Activated T-cell treated with anti-CD3 and anti-CD28 coated beads for 24 hours (primary cell): Measurements from ENCODE around the gene ITPRIPL1.

Experiments used
- DNase-seq: peaks from one replicate; pipeline ENCODE4 v3.0.0-alpha.2; 2020; ENCODE audit warnings: low read depth

The ITPRIPL1 gene

GRCh38 chr2:96354492-96354891, 29.4 kb downstream of the ITPRIPL1 start:
- DNase-seq: no peak

DNA sequence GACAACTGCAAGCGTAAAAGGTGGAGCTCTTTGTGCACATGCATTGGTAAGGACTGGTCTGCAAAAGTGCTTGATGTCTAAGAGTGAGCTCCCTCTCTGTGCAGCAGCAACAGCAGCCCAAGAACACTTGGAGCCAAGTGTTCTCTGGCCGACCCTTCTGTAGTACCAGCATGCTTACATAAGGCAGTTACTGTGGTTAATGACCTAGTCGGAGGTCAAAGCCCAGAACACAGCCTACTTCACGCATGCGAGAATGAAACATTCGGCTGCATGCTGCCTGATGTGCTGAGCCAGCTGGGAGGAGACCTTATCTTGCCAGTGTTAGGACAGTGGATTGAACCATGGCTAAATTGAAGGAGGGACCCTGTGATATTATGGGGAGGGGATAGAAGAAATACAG, 31.8 kb downstream of the ITPRIPL1 start:
- DNase-seq: no peak

DNA sequence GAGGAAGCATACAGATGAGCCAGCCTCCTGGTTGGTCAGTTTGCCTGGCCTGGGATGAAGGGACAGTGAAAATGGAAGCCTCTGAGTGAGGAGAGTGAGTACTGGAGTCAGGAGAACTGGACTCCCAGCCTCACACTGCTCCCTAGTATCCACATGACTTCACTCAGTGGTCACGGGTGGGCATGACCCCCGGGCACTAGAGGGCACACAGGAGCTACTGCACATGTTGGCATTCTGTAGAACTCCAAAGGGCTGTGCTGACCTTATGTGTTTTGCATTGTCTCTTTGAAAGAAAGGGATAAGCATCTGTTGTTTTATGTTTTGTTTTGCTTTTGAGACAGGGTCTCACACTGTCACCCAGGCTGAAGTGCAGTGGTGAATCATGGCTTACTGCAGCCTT, 34.2 kb downstream of the ITPRIPL1 start:
- DNase-seq: no peak

- DNase-seq: no peak
Measured at GRCh38 chr2:96359866-96360265, 34.7 kb downstream of the ITPRIPL1 start.

DNA sequence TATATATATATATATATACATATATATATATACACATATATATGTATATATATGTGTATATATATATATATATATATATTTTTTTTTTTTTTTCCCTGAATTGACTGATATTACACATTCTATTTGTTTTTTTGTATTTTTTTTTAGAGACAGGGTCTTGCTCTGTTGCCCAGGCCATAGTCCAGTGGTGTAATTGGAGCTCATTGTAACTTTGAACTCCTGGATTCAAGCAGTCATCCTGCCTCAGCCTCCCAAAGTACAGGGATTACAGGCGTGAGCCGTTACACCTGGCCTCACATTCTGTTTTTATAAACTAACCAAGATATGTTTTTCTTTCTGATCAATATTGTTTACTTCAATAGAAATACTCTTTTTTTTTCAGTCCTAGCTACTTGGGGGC, 36.6 kb downstream of the ITPRIPL1 start:
- no peak for DNase-seq

GRCh38 chr2:96369186-96369585, 44.1 kb downstream of the ITPRIPL1 start:
- no peak for DNase-seq

- no peak for DNase-seq
Measured at GRCh38 chr2:96374211-96374951, 49.3 kb downstream of the ITPRIPL1 start.
